HK-2 (cell line): ENCODE data around the gene TJAP1.
"Not testable (repeated sequence)": the region's sequence is repeated elsewhere in the genome, so short reads cannot be mapped to it uniquely, and the experiment has no call there.

ENCODE experiments used
- DNase-seq: peaks from one replicate; pipeline ENCODE4 v3.0.0-alpha.2; 2018; ENCODE audit not compliant: unreplicated experiment

Gene TJAP1

GRCh38 chr6:43452896-43453295, 24.5 kb upstream of the TJAP1 start:
- DNase-seq, result no peak

- DNase-seq, result no peak
Measured at GRCh38 chr6:43453831-43454230, 23.5 kb upstream of the TJAP1 start.

- DNase-seq, result no peak
Measured at GRCh38 chr6:43454290-43454695, 23.1 kb upstream of the TJAP1 start.

- DNase-seq, result peak; percentile 83
Measured at GRCh38 chr6:43454696-43455530, 22.5 kb upstream of the TJAP1 start.

GRCh38 chr6:43455531-43456428, 21.6 kb upstream of the TJAP1 start, which contains the start of gene DLK2:
Gene DLK2 (minus strand): TSS chr6:43455548. CDS start chr6:43454825, 723 bp downstream.
- DNase-seq, result peak; percentile 56

GRCh38 chr6:43457643-43458042, 19.7 kb upstream of the TJAP1 start:
- DNase-seq, result no peak

- DNase-seq, result not testable (repeated sequence)
Measured at GRCh38 chr6:43458154-43458553, 19.2 kb upstream of the TJAP1 start.

- DNase-seq, result no peak
Measured at GRCh38 chr6:43459535-43459934, 17.8 kb upstream of the TJAP1 start.

GRCh38 chr6:43460032-43460431, 17.3 kb upstream of the TJAP1 start:
- DNase-seq, result no peak

GRCh38 chr6:43461936-43462335, 15.4 kb upstream of the TJAP1 start:
- no peak for DNase-seq

- DNase-seq, result no peak
Measured at GRCh38 chr6:43464337-43464736, 13.0 kb upstream of the TJAP1 start.

GRCh38 chr6:43465948-43466347, 11.4 kb upstream of the TJAP1 start:
- DNase-seq, result no peak

GRCh38 chr6:43467265-43467664, 10.1 kb upstream of the TJAP1 start:
- not testable (repeated sequence) for DNase-seq

GRCh38 chr6:43467752-43468151, 9.6 kb upstream of the TJAP1 start:
- no peak for DNase-seq

- DNase-seq, result no peak
Measured at GRCh38 chr6:43468240-43468639, 9.1 kb upstream of the TJAP1 start.

GRCh38 chr6:43468748-43469681, 8.4 kb upstream of the TJAP1 start:
- DNase-seq, result no peak

- DNase-seq, result no peak
Measured at GRCh38 chr6:43469947-43470346, 7.4 kb upstream of the TJAP1 start.

- no peak for DNase-seq
Measured at GRCh38 chr6:43471399-43471798, 6.0 kb upstream of the TJAP1 start.

GRCh38 chr6:43472515-43472914, 4.9 kb upstream of the TJAP1 start:
- DNase-seq, result no peak

GRCh38 chr6:43475516-43475915, 1.9 kb upstream of the TJAP1 start:
- DNase-seq, result no peak

GRCh38 chr6:43476746-43477145, 624 bp upstream of the TJAP1 start:
- no peak for DNase-seq

GRCh38 chr6:43478008-43478372, 620 bp downstream of the TJAP1 start:
- no peak for DNase-seq
